Measurements from ENCODE around the gene USP48.

The USP48 gene

GRCh38 chr1:21749109-21749508, 33.8 kb downstream of the USP48 start:
- peak; percentile 70 for DNase-seq (ENCODE audit: low spot score)

GRCh38 chr1:21743476-21743875, 39.5 kb downstream of the USP48 start:
- DNase-seq (ENCODE audit: low spot score) = no peak

GRCh38 chr1:21742578-21742977, 40.4 kb downstream of the USP48 start:
- no peak for DNase-seq (ENCODE audit: low spot score)

- DNase-seq (ENCODE audit: low spot score) = no peak
Observed at GRCh38 chr1:21741206-21741605, 41.7 kb downstream of the USP48 start.

- DNase-seq (ENCODE audit: low spot score) = no peak
Observed at GRCh38 chr1:21736876-21737275, 46.1 kb downstream of the USP48 start.

- DNase-seq (ENCODE audit: low spot score) = no peak
Observed at GRCh38 chr1:21736011-21736410, 46.9 kb downstream of the USP48 start.

- DNase-seq (ENCODE audit: low spot score) = no peak
Observed at GRCh38 chr1:21734526-21734925, 48.4 kb downstream of the USP48 start.

- DNase-seq (ENCODE audit: low spot score) = no peak
Observed at GRCh38 chr1:21732664-21733063, 50.3 kb downstream of the USP48 start.

- DNase-seq (ENCODE audit: low spot score) = no peak
Observed at GRCh38 chr1:21725748-21726392, 57.1 kb downstream of the USP48 start.

GRCh38 chr1:21724570-21724969, 58.4 kb downstream of the USP48 start:
- DNase-seq (ENCODE audit: low spot score) = no peak

- no peak for DNase-seq (ENCODE audit: low spot score)
Observed at GRCh38 chr1:21724098-21724497, 58.9 kb downstream of the USP48 start.

- no peak for DNase-seq (ENCODE audit: low spot score)
Observed at GRCh38 chr1:21721295-21721985, 61.5 kb downstream of the USP48 start.

- DNase-seq (ENCODE audit: low spot score) = no peak
Observed at GRCh38 chr1:21716169-21716568, 66.8 kb downstream of the USP48 start.

- DNase-seq (ENCODE audit: low spot score) = no peak
Observed at GRCh38 chr1:21707891-21708290, 75.1 kb downstream of the USP48 start.

- DNase-seq (ENCODE audit: low spot score) = no peak
Observed at GRCh38 chr1:21707086-21707840, 75.7 kb downstream of the USP48 start.

GRCh38 chr1:21706151-21706835, 76.7 kb downstream of the USP48 start:
- peak; percentile 8 for DNase-seq (ENCODE audit: low spot score)

GRCh38 chr1:21705303-21705980, 77.5 kb downstream of the USP48 start:
- no peak for DNase-seq (ENCODE audit: low spot score)

- DNase-seq (ENCODE audit: low spot score) = no peak
Observed at GRCh38 chr1:21704145-21704544, 78.8 kb downstream of the USP48 start.

- peak; percentile 50 for DNase-seq (ENCODE audit: low spot score)
Observed at GRCh38 chr1:21703318-21703963, 79.5 kb downstream of the USP48 start.

- no peak for DNase-seq (ENCODE audit: low spot score)
Observed at GRCh38 chr1:21702780-21703179, 80.2 kb downstream of the USP48 start.

GRCh38 chr1:21701401-21701800, 81.5 kb downstream of the USP48 start:
- DNase-seq (ENCODE audit: low spot score) = peak; percentile 60
